ENCODE results near the gene UBE3C. TPM values are rescaled to one million over a fixed set of nuclear protein-coding genes. Genes with fewer than 3 reads are reported as not detected.

The UBE3C gene
- total RNA-seq, 2 donors from 2014 or later = 55.0 to 93.6 TPM

- DNase-seq (ENCODE audit: low spot score) (no peak), ATAC-seq (ENCODE audit: insufficient number of reproducible peaks, low FRiP score, low read depth) (no peak)
- H3K27ac ChIP-seq = no peak overlapping the region
- H3K36me3 ChIP-seq = peaks cover 29% of the 10 kb centered on the region
- no peaks in the 10 kb centered on the region for H3K4me1 ChIP-seq (ENCODE audit: control insufficient read depth in 1 of 2, low read depth in 2 of 2)
- H3K27me3 ChIP-seq (replicated peaks; ENCODE audit: insufficient read depth) = no peaks in the 10 kb centered on the region
- no peaks in the 10 kb centered on the region for H3K9me3 ChIP-seq
- no peak overlapping the region for H3K4me3 ChIP-seq
- TF ChIP-seq, protein P1, sequence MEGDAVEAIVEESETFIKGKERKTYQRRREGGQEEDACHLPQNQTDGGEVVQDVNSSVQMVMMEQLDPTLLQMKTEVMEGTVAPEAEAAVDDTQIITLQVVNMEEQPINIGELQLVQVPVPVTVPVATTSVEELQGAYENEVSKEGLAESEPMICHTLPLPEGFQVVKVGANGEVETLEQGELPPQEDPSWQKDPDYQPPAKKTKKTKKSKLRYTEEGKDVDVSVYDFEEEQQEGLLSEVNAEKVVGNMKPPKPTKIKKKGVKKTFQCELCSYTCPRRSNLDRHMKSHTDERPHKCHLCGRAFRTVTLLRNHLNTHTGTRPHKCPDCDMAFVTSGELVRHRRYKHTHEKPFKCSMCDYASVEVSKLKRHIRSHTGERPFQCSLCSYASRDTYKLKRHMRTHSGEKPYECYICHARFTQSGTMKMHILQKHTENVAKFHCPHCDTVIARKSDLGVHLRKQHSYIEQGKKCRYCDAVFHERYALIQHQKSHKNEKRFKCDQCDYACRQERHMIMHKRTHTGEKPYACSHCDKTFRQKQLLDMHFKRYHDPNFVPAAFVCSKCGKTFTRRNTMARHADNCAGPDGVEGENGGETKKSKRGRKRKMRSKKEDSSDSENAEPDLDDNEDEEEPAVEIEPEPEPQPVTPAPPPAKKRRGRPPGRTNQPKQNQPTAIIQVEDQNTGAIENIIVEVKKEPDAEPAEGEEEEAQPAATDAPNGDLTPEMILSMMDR (IDR thresholded peaks at IDR 0.05) = no peak
These were observed 80.4 kb downstream of the UBE3C start for GRCh38 chr7:157219154-157219553.

DNA sequence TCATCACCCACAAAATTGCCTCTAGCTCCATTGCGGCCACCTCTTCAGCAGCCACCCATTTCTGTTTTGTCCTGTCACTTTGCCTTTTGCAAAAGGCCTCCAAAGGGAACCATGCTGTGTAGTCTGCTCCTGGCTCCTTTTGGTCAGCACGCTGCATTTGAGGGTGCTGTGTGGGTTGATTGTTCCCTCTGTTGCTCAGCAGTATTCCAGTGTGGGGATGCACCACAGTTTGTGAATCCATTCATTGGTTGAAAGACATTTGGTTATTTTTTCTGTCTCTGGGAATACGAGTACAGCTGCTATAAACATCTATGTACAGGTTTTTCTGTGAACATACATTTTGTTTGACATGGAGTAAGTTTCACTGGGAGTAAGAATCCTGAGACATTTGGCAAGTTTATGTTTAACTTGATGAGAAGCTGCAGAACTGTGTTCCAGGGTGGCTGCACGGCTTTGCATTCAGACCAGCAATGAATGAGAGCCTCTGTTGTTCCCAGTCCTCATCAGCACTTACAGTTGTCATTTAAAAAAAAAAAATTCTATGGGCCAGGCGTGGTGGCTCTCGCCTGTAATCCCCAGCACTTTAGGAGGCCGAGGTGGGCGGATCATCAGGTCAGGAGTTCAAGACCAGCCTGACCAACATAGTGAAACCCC is 82.3 kb downstream of the UBE3C start:
- no peaks in the 10 kb centered on the region for H3K4me1 ChIP-seq (ENCODE audit: control insufficient read depth in 1 of 2, low read depth in 2 of 2)
- H3K4me3 ChIP-seq = no peak overlapping the region
- H3K36me3 ChIP-seq = peaks cover 29% of the 10 kb centered on the region
- ATAC-seq (ENCODE audit: insufficient number of reproducible peaks, low FRiP score, low read depth) (no peak), DNase-seq (ENCODE audit: low spot score) (no peak)
- H3K27ac ChIP-seq = no peak overlapping the region
- H3K9me3 ChIP-seq = no peaks in the 10 kb centered on the region
- TF ChIP-seq, protein P1 (IDR thresholded peaks at IDR 0.05) = no peak
- H3K27me3 ChIP-seq (replicated peaks; ENCODE audit: insufficient read depth) = no peaks in the 10 kb centered on the region

- Histone ChIP-seq H3K36me3 (peaks cover 21% of the 10 kb centered on the region), H3K9me3 (no peaks in the 10 kb centered on the region), H3K4me3 (no peak overlapping the region), H3K27me3 (replicated peaks; ENCODE audit: insufficient read depth) (no peaks in the 10 kb centered on the region), H3K27ac (no peak overlapping the region), H3K4me1 (ENCODE audit: control insufficient read depth in 1 of 2, low read depth in 2 of 2) (no peaks in the 10 kb centered on the region)
- ATAC-seq (ENCODE audit: insufficient number of reproducible peaks, low FRiP score, low read depth) (no peak), DNase-seq (ENCODE audit: low spot score) (no peak)
- TF ChIP-seq, protein P1 (IDR thresholded peaks at IDR 0.05) = no peak
These were observed 84.0 kb downstream of the UBE3C start for GRCh38 chr7:157222687-157223086.

GRCh38 chr7:157224627-157225026 is 85.9 kb downstream of the UBE3C start:
- Histone ChIP-seq H3K4me1 (ENCODE audit: control insufficient read depth in 1 of 2, low read depth in 2 of 2) (no peaks in the 10 kb centered on the region), H3K27me3 (replicated peaks; ENCODE audit: insufficient read depth) (no peaks in the 10 kb centered on the region), H3K36me3 (peaks cover 12% of the 10 kb centered on the region), H3K27ac (no peak overlapping the region), H3K9me3 (no peaks in the 10 kb centered on the region), H3K4me3 (no peak overlapping the region)
- ATAC-seq (ENCODE audit: insufficient number of reproducible peaks, low FRiP score, low read depth) (no peak), DNase-seq (ENCODE audit: low spot score) (no peak)
- TF ChIP-seq, protein P1 (IDR thresholded peaks at IDR 0.05) = no peak

DNA sequence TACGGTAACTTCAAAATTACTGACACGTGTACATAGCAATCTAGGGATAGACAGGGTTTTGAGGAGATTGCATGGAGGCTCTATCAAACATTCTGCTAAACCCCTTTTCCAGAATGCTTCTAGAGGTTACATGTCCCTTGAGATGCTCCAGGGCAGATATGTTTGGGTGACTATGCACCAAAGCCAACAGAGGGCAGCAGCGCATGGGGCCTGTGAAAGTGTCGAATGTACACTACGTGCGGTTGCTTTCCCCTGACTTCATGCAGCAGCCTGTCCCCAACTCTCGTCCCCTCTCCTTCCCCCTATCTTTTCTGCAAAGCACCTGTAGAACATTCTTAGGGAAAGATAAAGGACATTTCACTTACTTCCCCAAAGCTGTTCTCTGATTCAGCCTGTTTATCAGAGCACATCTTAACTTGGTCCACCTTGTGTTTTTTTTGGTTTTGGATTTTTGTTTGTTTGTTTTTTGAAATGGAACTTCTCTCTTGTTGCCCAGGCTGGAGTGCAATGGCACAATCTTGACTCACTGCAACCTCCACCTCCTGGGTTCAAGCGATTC is 90.2 kb downstream of the UBE3C start:
- no peak overlapping the region for H3K27ac ChIP-seq
- TF ChIP-seq, protein P1 (IDR thresholded peaks at IDR 0.05) = peak; percentile 9
- no peak for DNase-seq (ENCODE audit: low spot score)
- no peaks in the 10 kb centered on the region for H3K9me3 ChIP-seq
- H3K36me3 ChIP-seq = peaks cover 12% of the 10 kb centered on the region
- H3K4me3 ChIP-seq = no peak overlapping the region
- no peak for ATAC-seq (ENCODE audit: insufficient number of reproducible peaks, low FRiP score, low read depth)
- H3K4me1 ChIP-seq (ENCODE audit: control insufficient read depth in 1 of 2, low read depth in 2 of 2) = no peaks in the 10 kb centered on the region
- H3K27me3 ChIP-seq (replicated peaks; ENCODE audit: insufficient read depth) = no peaks in the 10 kb centered on the region

All from thoracic aorta (tissue), 2 donors.